Stimulated activated naive CD8-positive, alpha-beta T cell treated with anti-CD3 and anti-CD28 coated beads, Interleukin-15, amount 100 ng/mL, for 72 hours (primary cell): ENCODE measurements around the gene CYTH3.
A peak's percentile ranks its signal among the peaks of the same experiment; 100 is the strongest.

Source experiments
- ATAC-seq: fragments of 150-1000 bp; cut with Tn5 transposase; 2 replicates; pipeline ENCODE4 v1.10.0; 2021; ENCODE audit warnings: mild to moderate bottlenecking, moderate library complexity
- DNase-seq, 2 donors: peaks; one replicate each; pipeline ENCODE4 v3.0.0; 2021 to 2022
- H3K27ac Mint-ChIP-seq, 2 donors: one replicate each; pipeline ENCODE4 v1.8.0; 2022; ENCODE audit warnings: mild to moderate bottlenecking in 2 of 2, mixed read lengths in 2 of 2, moderate library complexity in 2 of 2
- H3K27me3 Mint-ChIP-seq: one replicate; pipeline ENCODE4 v1.8.0; 2022; ENCODE audit warnings: mixed read lengths
- H3K4me1 Mint-ChIP-seq: one replicate; pipeline ENCODE4 v1.8.0; 2022; ENCODE audit warnings: mild to moderate bottlenecking, mixed read lengths
- H3K4me3 Mint-ChIP-seq, 2 donors: one replicate each; pipeline ENCODE4 v1.8.0; 2022; ENCODE audit warnings: mild to moderate bottlenecking in 2 of 2, mixed read lengths in 2 of 2, moderate library complexity in 1 of 2
- H3K9me3 Mint-ChIP-seq, 2 donors: one replicate each; pipeline ENCODE4 v1.8.0; 2022; ENCODE audit warnings: mixed read lengths in 2 of 2

CYTH3 gene

DNA sequence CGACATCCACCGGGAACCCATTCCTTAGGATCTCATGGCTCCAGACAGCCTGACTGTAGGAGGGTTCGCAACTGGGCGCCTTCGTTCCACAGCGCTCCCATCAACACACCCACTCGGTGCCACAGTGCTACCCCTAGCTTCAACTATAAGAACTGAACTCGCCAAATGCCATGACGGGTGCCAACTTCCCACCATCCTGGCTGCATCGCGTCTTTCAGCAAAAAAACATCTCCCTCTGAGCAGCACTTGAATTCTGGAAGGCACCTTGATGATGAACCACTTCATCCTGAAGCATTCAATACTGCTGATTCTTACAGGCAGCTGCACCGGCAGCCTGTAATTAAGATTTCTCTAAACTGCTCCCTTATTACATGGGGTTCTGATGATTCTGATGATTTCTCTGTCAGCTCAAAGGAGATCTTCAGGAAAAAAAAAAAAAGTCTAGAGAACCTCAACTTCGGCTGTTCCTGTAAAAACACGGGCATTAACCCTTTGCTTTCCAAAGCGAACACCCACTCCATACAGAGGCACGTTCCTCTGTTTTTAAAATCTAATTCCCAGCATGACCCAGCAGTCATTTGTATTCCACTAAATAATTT is 1.3 kb downstream of the CYTH3 start:
- ATAC-seq = peak; percentile 70
- Mint-ChIP-seq H3K27ac (no peak overlapping the region), H3K27me3 (peaks cover 40% of the 10 kb centered on the region), H3K4me1 (peaks cover 31% of the 10 kb centered on the region), H3K9me3 (no peaks in the 10 kb centered on the region), H3K4me3 (peak overlapping the region; percentile 83 to 94)
- peak; percentile 17 for DNase-seq

GRCh38 chr7:6269527-6269926 is 2.9 kb downstream of the CYTH3 start:
- no peak for ATAC-seq
- peaks cover 31% of the 10 kb centered on the region for H3K4me1 Mint-ChIP-seq
- no peak overlapping the region for H3K27ac Mint-ChIP-seq
- H3K27me3 Mint-ChIP-seq = peaks cover 40% of the 10 kb centered on the region
- H3K4me3 Mint-ChIP-seq = no peak overlapping the region
- no peak for DNase-seq
- no peaks in the 10 kb centered on the region for H3K9me3 Mint-ChIP-seq

GRCh38 chr7:6268907-6269306 is 3.5 kb downstream of the CYTH3 start:
- no peak overlapping the region for H3K27ac Mint-ChIP-seq
- DNase-seq (no peak), ATAC-seq (no peak)
- no peak overlapping the region for H3K4me3 Mint-ChIP-seq
- H3K4me1 Mint-ChIP-seq = peaks cover 31% of the 10 kb centered on the region
- H3K9me3 Mint-ChIP-seq = no peaks in the 10 kb centered on the region
- H3K27me3 Mint-ChIP-seq = peaks cover 40% of the 10 kb centered on the region

GRCh38 chr7:6268023-6268900 is 4.2 kb downstream of the CYTH3 start:
- peaks cover 29% of the 10 kb centered on the region for H3K4me1 Mint-ChIP-seq
- no peak overlapping the region for H3K27ac Mint-ChIP-seq
- ATAC-seq (no peak), DNase-seq (no peak)
- H3K4me3 Mint-ChIP-seq = no peak overlapping the region
- H3K9me3 Mint-ChIP-seq = no peaks in the 10 kb centered on the region
- H3K27me3 Mint-ChIP-seq = peaks cover 40% of the 10 kb centered on the region

DNA sequence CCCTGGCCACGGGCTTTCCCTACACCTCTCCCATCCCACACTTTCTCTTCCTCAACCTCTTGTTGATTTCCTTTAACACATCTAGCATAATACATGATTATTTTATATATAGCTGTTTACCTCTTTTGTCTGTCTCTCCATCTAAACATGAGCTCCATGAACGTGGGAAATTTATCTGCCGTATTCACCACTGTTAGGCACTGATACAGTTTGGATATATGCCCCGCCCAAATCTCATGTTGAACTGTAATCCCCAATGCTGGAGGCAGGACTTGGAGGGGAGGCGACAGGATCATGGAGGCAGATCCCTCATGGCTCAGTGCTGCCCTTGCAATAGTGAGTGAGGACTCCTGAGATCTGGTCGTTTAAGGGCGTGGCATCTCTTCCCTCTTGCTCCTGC is 5.7 kb downstream of the CYTH3 start:
- Mint-ChIP-seq H3K27me3 (peaks cover 34% of the 10 kb centered on the region), H3K4me3 (no peak overlapping the region), H3K9me3 (no peaks in the 10 kb centered on the region), H3K27ac (peak overlapping the region in 1 of 2 donors; percentile 3), H3K4me1 (peaks cover 18% of the 10 kb centered on the region)
- DNase-seq (no peak), ATAC-seq (no peak)

- DNase-seq (no peak), ATAC-seq (no peak)
- no peak overlapping the region for H3K4me3 Mint-ChIP-seq
- H3K9me3 Mint-ChIP-seq = no peaks in the 10 kb centered on the region
- H3K27me3 Mint-ChIP-seq = no peaks in the 10 kb centered on the region
- H3K4me1 Mint-ChIP-seq = peaks cover 26% of the 10 kb centered on the region
- H3K27ac Mint-ChIP-seq = no peak overlapping the region
Observed at GRCh38 chr7:6262221-6262620, 10.2 kb downstream of the CYTH3 start.

DNA sequence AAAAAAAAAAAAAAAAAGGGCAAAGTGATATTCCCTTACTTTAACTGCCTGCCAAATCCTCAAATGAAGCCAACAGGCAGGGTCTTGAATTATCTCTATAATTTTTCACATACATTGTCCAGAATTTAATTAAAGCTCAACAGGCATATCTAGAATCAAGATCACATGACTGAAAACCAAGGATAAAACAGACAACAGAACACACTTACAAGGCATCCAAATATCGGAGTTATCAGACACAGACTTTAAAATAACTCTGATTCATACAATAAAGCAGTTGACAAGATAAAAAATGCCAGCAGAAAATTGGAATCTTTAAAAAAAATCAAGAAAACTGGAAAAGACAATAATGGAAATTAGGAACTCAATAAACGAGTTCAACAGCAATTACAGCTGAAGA is 10.7 kb downstream of the CYTH3 start:
- Mint-ChIP-seq H3K4me1 (peaks cover 28% of the 10 kb centered on the region), H3K9me3 (no peaks in the 10 kb centered on the region), H3K27me3 (no peaks in the 10 kb centered on the region), H3K4me3 (no peak overlapping the region), H3K27ac (no peak overlapping the region)
- no peak for DNase-seq
- no peak for ATAC-seq

DNA sequence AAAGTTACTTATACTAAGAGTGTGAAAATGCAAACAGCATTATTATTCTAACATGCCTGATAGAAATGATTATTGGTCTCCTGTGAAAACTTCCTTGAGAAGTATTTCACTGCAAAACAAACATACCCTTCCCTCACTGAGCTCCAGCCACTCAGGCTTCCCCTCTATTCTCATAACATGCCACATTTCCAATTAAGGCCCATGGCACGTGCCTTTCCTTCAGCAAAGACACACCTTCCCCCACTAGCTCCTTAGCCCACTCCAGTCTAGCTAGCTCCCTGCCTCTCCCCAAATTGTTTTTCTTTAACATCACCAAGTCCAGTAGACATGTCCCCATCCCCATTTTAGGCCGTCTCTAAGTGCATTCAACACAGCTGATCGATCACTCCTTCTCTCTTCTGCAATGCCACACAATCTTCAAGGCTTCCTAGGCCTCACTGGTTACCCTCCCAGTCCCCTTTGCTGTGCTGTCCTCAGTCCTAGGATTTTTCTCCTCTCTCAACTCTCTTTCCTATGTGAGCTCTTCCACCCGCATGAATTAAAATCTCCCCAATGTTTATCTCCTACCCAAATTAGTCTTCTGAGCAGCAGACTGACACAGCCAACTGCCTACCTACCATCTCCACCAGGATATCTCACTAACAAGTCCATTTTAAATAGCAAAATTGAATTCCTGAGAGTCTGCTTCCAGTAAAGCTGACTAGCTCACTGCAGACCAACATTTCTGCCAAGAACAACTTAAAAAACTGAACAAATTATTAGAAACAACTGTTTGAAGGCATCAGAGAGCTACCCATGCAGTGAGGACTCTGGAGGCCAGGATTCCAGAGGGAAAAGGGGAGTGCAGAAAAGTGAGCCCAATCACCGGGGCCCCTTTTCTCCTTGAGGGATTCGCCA is 11.9 kb downstream of the CYTH3 start:
- Mint-ChIP-seq H3K9me3 (no peaks in the 10 kb centered on the region), H3K27me3 (no peaks in the 10 kb centered on the region), H3K4me3 (no peak overlapping the region), H3K27ac (no peak overlapping the region), H3K4me1 (peaks cover 35% of the 10 kb centered on the region)
- DNase-seq (no peak), ATAC-seq (no peak)

DNA sequence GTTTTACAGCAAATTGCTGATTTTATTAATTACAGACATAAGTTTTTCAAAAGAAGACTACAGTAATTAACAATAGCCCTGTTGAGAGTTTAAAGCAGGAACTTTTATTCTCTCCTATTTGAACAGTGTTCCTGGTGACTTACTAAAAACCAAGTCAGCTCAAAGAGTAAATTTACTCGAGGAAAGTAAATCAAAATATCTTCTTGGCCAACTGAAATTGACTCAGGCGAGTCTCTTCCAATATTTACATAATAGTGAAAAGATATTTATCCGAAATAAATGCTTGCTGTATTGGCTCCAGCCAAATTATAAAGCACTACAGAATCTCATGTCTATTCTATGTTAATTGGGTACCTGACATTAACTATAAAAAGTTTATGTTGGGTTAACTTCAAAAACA is 13.2 kb downstream of the CYTH3 start:
- peaks cover 10% of the 10 kb centered on the region for H3K27me3 Mint-ChIP-seq
- DNase-seq (no peak), ATAC-seq (no peak)
- H3K4me3 Mint-ChIP-seq = no peak overlapping the region
- H3K4me1 Mint-ChIP-seq = peaks cover 40% of the 10 kb centered on the region
- no peak overlapping the region for H3K27ac Mint-ChIP-seq
- no peaks in the 10 kb centered on the region for H3K9me3 Mint-ChIP-seq

DNA sequence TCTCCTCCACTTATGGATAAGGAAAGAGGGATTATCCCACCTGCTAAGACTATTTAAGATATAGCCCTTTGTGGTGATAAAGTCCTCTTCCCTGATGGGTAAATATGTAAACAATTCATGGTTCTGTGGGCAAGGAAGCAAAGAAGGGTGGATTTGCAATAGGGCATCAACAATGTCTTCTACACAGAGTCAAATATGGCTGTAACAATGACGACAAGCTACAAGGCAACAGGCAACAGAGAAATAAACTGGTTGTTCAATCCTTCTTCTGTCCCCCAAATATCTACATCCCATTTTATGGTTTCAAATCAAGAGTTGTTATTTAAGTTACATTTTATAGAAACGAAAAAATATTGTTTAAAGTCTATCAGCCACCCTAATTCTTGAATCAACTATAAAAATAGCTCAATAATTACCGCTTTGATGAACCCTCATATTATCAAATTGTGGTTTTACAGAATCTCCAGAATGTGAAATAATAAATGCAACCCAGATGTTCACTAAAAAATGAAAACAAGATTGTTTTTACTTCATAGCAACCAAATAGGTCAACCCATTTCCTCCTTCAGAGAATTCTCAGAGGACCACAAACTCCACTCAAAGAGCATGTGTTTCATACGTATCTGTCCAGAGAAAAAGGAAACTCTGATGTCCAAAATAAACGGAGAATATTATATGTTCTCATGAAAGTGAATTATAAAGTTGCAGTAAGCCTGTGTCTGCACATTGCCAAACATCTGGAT is 13.8 kb downstream of the CYTH3 start:
- DNase-seq = no peak
- H3K4me3 Mint-ChIP-seq = no peak overlapping the region
- peaks cover 10% of the 10 kb centered on the region for H3K27me3 Mint-ChIP-seq
- H3K9me3 Mint-ChIP-seq = no peaks in the 10 kb centered on the region
- H3K27ac Mint-ChIP-seq = no peak overlapping the region
- no peak for ATAC-seq
- H3K4me1 Mint-ChIP-seq = peaks cover 40% of the 10 kb centered on the region

DNA sequence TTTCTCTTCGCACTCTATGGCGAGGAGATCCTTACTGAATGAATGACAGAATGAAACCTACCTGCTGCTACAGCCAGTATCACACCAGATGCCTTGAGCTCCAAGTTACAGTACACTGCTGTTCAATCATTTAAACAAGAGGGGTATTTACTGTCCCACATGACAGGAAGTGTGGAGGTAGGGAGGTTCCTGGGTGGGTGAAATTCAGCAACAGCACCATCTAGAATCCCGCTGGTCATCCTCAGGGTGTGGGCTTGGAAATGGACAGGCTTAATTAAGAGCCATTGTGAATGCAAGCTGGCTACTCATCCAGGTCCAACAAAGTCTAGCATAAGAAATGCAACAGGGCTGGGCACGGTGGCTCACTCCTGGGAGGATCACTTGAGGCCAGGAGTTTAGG is 14.7 kb downstream of the CYTH3 start:
- Mint-ChIP-seq H3K27ac (no peak overlapping the region), H3K27me3 (peaks cover 10% of the 10 kb centered on the region), H3K4me1 (peaks cover 40% of the 10 kb centered on the region), H3K4me3 (no peak overlapping the region), H3K9me3 (no peaks in the 10 kb centered on the region)
- ATAC-seq (no peak), DNase-seq (no peak)

DNA sequence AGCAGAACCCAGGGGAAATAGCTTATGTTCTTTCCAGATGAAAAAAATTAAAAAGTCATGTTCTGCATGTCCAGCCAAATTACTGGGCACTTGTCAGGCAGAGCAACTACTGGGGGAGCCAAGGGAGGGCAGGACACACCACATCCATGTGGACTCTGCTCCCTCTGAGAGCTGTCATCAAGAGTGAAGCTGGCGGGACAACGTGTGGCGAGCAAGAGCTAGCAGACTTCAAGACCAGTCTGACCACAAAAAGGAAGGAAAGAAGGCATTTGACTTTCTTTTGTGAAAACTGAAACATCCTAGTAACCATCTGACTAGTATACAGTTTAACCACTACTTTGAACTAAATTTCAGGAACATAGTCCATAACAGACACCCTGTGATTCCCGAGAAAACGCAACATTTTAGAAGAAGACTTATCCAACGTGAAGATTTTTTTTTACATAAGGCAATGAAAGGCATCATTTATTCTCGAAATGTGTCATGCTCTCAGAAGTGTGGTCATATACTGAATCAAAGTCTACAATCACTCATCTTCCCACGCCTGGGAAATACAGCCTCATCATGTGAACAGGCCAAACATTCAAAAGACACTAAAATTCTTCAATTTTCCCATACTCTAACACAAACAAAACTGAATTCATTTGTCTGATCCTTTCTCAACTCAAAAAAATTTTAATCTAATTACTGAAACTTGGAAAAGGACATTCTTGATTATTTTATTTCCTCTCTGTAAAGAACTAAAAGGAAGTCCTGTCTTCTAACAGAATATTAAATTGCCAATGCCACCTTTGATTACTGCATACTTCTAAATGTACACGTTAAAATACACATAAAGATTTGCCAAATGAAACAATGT is 15.5 kb downstream of the CYTH3 start:
- peaks cover 40% of the 10 kb centered on the region for H3K4me1 Mint-ChIP-seq
- no peaks in the 10 kb centered on the region for H3K9me3 Mint-ChIP-seq
- no peak overlapping the region for H3K27ac Mint-ChIP-seq
- H3K27me3 Mint-ChIP-seq = peaks cover 17% of the 10 kb centered on the region
- DNase-seq (peak; percentile 37 to 45), ATAC-seq (peak; percentile 97)
- peak overlapping the region; percentile 38 to 50 for H3K4me3 Mint-ChIP-seq

- DNase-seq (no peak), ATAC-seq (no peak)
- Mint-ChIP-seq H3K4me3 (no peak overlapping the region), H3K27ac (no peak overlapping the region), H3K4me1 (peaks cover 40% of the 10 kb centered on the region), H3K27me3 (peaks cover 24% of the 10 kb centered on the region), H3K9me3 (no peaks in the 10 kb centered on the region)
Observed at GRCh38 chr7:6256109-6256483, 16.3 kb downstream of the CYTH3 start.

DNA sequence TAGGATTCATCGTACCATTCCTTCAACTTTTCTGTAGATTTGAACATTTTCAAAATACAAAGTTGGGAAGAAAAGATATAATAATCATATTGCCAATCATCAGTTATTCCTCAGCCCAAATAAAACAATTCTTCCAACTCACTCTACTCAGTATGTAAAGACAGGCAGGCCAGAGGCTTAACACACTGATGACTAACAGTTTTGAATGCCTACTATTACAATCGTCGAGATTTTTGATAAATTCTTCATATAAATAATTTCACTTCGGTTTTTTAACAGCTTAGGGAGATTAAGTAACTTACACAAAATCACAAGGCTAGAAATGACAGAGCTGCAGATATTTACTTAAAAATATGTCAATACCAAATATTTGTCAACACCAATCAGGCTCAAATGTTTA is 17.6 kb downstream of the CYTH3 start:
- H3K4me3 Mint-ChIP-seq = no peak overlapping the region

More for the DNA sequence above, 17.6 kb downstream of the CYTH3 start:
- no peak overlapping the region for H3K27ac Mint-ChIP-seq
- no peak for DNase-seq
- H3K9me3 Mint-ChIP-seq = no peaks in the 10 kb centered on the region
- no peak for ATAC-seq
- peaks cover 29% of the 10 kb centered on the region for H3K27me3 Mint-ChIP-seq
- peaks cover 48% of the 10 kb centered on the region for H3K4me1 Mint-ChIP-seq
